GM18517 (cell line): ENCODE data around the gene ADAMTS2.

Source experiments
- ATAC-seq: cut with Tn5 transposase; IDR thresholded peaks from one replicate; pipeline ENCODE4 v1.9.1; 2021; ENCODE audit warnings: mild to moderate bottlenecking, moderate library complexity; ENCODE audit not compliant: unreplicated experiment

The ADAMTS2 gene

DNA sequence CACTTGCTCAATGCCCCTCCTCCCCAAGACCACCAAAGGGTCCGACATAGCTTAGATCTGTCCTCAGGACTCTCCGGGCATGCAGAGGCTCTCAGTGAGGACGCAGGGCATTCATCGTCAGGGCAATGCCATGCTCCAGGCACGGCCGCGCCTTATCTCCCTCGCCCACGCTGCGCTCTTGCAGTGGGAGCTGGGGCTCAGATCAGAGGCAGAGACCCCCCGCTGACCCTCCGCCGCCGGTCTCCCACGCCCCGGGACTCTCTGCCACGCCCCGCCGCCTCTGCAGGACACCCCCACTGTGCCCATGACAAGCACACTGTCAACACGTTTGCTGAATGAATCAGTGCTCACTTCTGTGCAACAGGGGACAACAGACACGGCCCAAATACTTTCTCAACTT, 140.7 kb downstream of the ADAMTS2 start:
- no peak for ATAC-seq

GRCh38 chr5:179203248-179203647, 142.0 kb downstream of the ADAMTS2 start:
- no peak for ATAC-seq

DNA sequence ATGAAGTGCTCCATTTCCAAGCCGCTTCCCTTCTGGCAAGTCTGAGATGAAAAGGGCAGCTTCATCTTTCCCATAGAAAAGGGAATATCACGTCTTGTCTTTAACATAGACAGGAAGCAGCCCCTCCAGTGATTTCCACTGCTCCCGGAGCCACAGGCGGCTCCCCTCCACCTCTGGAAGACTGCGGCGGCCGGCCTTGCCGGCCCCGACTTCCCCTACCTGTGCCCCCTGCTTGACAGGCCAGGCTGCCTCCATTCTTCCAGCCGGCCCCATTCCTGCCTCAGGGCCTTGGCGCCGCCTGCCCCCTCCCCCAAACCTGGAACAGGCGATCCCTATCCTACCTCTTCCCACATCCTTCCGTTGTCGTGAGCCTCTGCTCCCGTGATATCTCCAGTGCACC, 143.3 kb downstream of the ADAMTS2 start:
- no peak for ATAC-seq

DNA sequence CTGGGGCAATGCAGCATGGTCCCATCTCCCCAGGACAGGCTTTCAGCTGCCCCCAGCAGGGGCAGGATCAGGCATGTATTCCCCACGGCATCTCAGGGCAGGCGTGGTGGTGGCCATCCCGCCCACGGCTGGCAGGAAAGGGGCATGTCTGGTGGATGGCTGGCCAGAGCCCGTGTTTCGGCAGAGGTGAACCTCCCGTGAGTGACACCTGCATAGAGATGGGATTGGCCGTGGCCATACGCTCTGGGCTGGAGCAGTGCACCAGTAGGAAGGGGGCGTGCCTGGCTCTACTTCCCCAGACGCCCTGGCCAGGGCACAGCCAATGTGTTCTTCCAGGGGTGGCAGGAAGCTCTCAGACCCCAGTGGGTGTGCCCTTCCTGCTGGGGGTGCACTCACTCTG, 146.0 kb downstream of the ADAMTS2 start:
- no peak for ATAC-seq

DNA sequence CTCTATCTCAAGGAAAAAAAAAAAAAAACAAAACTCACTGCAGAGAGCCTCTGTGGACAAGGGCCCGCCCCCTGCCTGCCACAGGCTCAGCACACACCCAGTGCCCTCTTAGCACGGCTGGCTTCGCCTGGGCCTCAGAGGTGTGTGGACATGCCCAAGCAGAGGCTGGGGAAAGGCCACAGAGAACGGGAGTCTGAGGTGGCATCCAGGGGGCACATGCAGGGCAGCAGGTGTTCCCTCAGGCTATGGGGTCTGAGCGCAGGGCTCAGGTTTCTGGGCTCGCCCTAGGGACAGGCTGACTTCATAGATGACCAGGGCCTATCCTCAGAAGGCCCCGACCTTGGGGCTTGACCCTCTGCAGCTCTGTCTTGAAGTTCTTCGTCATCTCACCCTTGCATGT, 146.4 kb downstream of the ADAMTS2 start:
- no peak for ATAC-seq

- ATAC-seq: no peak
Measured at GRCh38 chr5:179196405-179197079, 148.7 kb downstream of the ADAMTS2 start.

- ATAC-seq: no peak
Measured at GRCh38 chr5:179195561-179196404, 149.5 kb downstream of the ADAMTS2 start.

DNA sequence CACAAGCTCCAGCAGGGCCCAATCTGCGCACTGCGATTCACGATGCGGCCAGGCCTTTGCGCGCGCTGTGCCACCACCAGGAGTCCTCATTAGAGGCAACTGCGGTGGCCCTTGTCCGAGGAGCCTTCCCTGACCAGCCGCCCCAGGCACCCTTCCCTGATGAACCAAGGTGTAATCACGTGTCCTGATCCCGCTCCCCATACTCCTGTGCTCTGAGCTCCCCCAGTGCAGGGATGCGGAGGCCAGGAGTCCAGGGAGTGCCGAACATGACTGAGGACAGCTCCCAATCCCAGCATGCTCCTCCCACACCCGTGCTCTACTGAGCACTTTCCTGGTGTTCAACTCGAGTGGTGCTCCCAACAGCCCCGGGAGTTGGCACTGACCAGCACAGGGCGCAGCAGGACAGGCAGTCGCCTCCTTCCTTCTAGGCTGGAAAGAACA, 150.3 kb downstream of the ADAMTS2 start:
- ATAC-seq: no peak

GRCh38 chr5:179194201-179194910, 150.9 kb downstream of the ADAMTS2 start:
- ATAC-seq: no peak

DNA sequence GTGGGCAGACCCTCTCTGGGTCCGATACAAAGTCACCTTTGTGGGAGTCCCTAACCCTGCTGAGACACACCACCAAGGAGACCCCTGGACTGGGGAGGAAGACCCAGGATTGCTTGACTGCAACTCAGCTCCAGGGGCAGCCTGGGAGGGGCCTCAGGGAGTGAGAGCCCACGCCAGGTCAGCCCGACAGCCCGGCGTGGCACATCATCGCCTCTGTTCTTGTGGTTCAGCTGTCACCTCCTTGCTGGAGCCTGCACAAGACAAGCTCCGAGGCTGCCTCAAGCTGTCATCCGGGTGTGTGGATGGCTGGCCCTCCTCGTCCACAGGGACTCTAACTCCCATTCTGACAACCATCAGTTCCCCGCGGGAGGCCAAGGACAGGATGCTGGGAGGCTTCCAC, 151.5 kb downstream of the ADAMTS2 start:
- no peak for ATAC-seq

GRCh38 chr5:179192891-179193470, 152.3 kb downstream of the ADAMTS2 start:
- ATAC-seq: no peak

DNA sequence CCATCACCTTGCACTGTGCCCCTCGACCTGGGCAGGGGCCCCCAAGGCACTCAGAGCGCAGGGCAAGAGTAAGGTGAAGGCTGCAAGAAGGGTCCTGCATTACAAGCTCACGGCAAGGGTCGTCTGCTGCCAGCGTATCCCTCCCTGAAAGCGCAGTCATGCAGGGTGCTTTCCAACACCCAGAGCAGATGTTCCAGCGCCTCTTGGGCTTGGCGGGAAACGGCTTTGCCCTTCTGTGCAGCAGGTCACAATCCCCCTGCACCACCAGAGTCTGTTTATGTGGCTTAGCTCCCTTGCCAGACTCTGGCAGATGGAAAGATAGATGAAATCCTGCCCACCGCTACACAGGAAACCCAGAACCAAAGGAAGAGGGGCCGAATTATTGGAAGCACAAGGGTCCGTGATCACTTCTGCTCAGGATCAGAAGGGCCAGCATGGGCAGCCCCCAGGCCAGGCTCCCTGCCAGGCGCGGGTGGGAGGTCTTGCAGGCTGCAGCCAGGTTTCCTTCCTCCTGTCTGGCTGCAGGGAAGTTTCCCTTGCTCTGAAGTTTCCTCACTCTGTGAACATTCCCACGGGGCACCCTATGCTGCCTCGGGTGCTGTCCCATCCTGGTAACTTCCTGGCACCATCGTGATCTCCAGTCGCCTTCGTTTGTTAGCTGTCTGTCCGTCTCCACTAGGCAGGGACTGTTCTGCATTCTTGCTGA, 152.9 kb downstream of the ADAMTS2 start:
- ATAC-seq: no peak

DNA sequence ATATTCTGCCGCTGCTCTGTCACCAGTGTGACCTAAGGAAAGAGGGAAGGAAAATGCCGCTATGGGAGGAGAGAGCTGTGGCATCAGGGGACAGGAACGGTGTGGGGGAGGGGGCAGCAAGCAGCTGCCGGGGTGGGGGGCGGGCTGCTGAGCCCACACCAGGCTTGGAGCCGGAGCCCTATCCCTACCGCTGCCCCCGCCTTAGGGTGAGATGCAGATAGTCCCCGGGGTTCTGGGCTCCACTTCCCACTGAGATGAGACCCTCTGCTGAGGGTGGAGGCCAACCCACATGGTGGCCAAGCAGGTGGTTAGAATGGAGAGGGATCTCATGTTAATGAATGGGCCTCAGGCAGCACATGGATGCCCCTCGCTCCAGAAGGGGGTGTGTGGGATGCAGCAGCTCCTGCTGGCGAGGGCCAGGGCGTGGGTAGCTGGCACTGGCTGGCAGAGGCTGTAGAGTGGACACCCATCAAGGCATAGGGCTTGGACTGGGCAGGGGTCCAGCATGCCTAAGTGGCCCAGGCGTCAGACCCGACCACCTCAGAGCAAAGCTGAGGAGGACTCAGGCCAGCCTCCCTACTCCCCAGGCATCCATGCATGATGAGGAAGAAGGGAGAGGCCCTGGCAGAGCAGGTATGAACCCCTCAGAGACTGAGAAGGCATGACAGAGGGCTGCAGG, 153.6 kb downstream of the ADAMTS2 start:
- ATAC-seq: no peak

GRCh38 chr5:179190851-179191505, 154.3 kb downstream of the ADAMTS2 start:
- ATAC-seq: no peak

DNA sequence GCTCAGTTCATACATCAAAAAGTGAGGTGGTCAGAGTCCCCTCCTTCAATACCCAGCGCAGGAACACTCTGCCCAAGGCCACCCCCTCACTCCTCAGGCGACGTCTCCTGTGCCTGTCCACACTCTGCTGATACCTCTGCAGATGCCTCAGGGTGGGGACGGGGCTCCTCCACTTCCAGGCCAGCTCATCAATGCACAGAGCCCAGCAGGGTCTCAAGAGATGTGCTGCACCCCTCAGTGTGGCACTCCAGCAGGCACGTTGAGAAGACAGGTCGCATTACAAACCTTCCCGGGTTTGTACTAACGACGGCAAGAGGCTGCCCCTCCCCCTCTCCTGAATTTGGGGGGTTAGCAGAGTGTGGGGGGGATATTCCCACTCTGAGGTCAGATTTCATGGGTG, 156.6 kb downstream of the ADAMTS2 start:
- no peak for ATAC-seq

- ATAC-seq: no peak
Measured at GRCh38 chr5:179187681-179188575, 157.3 kb downstream of the ADAMTS2 start.

DNA sequence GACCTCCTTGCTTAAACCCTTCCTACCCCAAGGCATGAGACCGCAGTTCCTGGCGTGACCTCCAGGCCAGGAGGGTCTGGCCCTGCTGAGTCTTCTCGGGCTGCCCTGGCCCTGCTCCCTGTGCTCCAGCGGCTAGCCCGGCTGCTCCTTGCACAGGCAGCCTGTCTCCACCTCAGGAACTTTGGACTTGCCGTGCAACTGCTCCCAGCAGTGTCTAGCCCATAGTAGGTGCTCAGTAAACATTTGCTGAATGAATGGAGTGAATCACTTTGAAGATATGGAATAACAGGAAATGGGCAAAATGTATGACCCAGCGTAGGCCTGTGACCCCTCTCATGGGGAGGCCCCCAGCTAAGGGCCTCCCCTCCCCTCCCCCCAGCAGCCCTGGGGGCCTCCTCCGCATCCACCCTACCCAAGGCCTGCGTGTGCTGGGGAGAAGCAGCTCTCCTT, 158.0 kb downstream of the ADAMTS2 start:
- ATAC-seq: no peak

DNA sequence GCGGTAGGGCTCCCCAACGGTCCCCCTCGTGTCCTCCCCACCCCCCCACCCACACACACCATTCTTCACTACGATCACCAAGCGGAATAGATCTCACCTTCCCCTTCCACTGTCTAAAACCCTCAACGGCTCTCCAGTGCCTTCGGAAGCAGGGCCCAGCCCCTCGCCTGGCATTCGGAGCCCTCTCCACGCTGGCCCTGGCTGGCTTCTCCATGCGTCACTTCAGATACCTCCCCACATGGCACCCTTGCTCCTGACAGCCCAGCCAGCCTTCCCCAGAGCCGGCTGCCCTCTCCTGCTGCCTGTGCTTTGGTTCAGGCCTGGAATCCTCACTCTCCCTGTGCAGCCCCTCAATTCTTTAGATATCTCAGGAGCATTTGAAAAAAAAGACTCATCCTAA, 158.5 kb downstream of the ADAMTS2 start:
- no peak for ATAC-seq
